ENCODE data around the gene RAD18. TPM values are rescaled to one million over a fixed set of nuclear protein-coding genes. Genes with fewer than 3 reads are reported as not detected.

The RAD18 gene
- total RNA-seq, 1 donor from 2014 or later, result 22.1 TPM

DNA sequence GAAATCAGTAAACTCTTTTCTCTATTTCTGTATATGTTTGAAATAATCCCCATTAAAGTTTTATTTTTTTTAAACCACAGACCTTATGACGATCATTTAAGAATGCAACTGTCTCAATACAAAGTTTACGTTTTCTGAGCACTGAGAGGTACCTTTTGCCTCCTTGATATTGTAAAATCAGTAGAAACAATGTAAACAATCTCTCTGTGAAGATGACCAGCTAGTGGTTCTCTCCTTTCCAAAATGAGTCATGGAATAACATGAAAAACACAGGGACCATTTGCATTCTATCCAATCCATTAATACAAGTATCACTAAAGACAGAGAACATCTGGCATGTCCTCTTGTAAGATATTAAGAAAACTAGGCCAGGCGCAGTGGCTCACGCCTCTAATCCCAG, 48.8 kb downstream of the RAD18 start:
- Mint-ChIP-seq H3K9me3 (no peaks in the 10 kb centered on the region), H3K36me3 (peaks cover 11% of the 10 kb centered on the region), H3K27ac (no peak overlapping the region), H3K4me1 (peaks cover 3% of the 10 kb centered on the region), H3K27me3 (ENCODE audit: insufficient read depth, low read depth) (no peaks in the 10 kb centered on the region), H3K4me3 (no peak overlapping the region)
- H3K9me3 ChIP-seq (ENCODE audit: low read depth), result no peaks in the 10 kb centered on the region
- no peak for TF ChIP-seq EZH2 (IDR thresholded peaks at IDR 0.05)
- TF ChIP-seq, protein P1, sequence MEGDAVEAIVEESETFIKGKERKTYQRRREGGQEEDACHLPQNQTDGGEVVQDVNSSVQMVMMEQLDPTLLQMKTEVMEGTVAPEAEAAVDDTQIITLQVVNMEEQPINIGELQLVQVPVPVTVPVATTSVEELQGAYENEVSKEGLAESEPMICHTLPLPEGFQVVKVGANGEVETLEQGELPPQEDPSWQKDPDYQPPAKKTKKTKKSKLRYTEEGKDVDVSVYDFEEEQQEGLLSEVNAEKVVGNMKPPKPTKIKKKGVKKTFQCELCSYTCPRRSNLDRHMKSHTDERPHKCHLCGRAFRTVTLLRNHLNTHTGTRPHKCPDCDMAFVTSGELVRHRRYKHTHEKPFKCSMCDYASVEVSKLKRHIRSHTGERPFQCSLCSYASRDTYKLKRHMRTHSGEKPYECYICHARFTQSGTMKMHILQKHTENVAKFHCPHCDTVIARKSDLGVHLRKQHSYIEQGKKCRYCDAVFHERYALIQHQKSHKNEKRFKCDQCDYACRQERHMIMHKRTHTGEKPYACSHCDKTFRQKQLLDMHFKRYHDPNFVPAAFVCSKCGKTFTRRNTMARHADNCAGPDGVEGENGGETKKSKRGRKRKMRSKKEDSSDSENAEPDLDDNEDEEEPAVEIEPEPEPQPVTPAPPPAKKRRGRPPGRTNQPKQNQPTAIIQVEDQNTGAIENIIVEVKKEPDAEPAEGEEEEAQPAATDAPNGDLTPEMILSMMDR (IDR thresholded peaks at IDR 0.05), result no peak
- no peak for TF ChIP-seq EZH2phosphoT487 (IDR thresholded peaks at IDR 0.05)
- no peak overlapping the region for H3K4me2 ChIP-seq
- DNase-seq (ENCODE audit: low spot score), result no peak
- H3K4me3 ChIP-seq, result no peak overlapping the region
- no peaks in the 10 kb centered on the region for H3K4me1 ChIP-seq
- H3K9ac ChIP-seq, result no peak overlapping the region
- H4K20me1 ChIP-seq (ENCODE audit: low read depth), result no peaks in the 10 kb centered on the region
- no peaks in the 10 kb centered on the region for H3F3A ChIP-seq (ENCODE audit: low read depth)
- no peak overlapping the region for H3K27ac ChIP-seq
- H3K27me3 ChIP-seq, result no peaks in the 10 kb centered on the region
- H3K79me2 ChIP-seq (ENCODE audit: low read depth), result no peaks in the 10 kb centered on the region
- no peak overlapping the region for H2AFZ ChIP-seq (replicated peaks)
- H3K36me3 ChIP-seq, result peaks cover 6% of the 10 kb centered on the region

DNA sequence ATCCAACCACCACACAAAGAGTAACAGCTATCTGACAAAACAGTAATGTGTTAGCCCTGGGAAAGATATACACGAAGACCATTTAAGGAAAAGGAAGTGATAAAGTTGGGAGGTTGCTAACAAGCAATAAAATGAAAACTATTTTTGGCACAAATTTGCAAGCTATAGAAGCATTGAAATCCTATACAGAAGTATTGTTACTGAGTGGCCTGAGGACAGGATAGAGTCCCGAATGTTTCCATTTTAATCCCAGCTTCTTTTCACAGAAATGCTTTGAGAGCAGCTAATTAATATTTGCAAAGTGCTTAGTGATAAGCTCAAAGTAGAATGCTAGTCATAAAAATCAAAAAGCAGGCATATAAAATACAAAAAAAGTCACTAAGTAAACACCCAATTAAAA, 51.5 kb downstream of the RAD18 start:
- H3K79me2 ChIP-seq (ENCODE audit: low read depth), result no peaks in the 10 kb centered on the region
- H3K4me3 Mint-ChIP-seq, result no peak overlapping the region
- no peak overlapping the region for H3K27ac ChIP-seq
- no peak overlapping the region for H3K4me2 ChIP-seq
- H3K36me3 ChIP-seq, result peaks cover 6% of the 10 kb centered on the region
- H3K27me3 ChIP-seq, result no peaks in the 10 kb centered on the region
- no peaks in the 10 kb centered on the region for H3K4me1 Mint-ChIP-seq
- H3K9me3 Mint-ChIP-seq, result no peaks in the 10 kb centered on the region
- H3K4me3 ChIP-seq, result no peak overlapping the region
- H4K20me1 ChIP-seq (ENCODE audit: low read depth), result no peaks in the 10 kb centered on the region
- no peak overlapping the region for H3K9ac ChIP-seq
- no peaks in the 10 kb centered on the region for H3K4me1 ChIP-seq
- H3F3A ChIP-seq (ENCODE audit: low read depth), result no peaks in the 10 kb centered on the region
- TF ChIP-seq EZH2 (IDR thresholded peaks at IDR 0.05), result no peak
- no peak for TF ChIP-seq EZH2phosphoT487 (IDR thresholded peaks at IDR 0.05)
- TF ChIP-seq, protein P1 (IDR thresholded peaks at IDR 0.05), result no peak
- no peak overlapping the region for H3K27ac Mint-ChIP-seq
- no peaks in the 10 kb centered on the region for H3K9me3 ChIP-seq (ENCODE audit: low read depth)
- no peak for DNase-seq (ENCODE audit: low spot score)
- no peaks in the 10 kb centered on the region for H3K27me3 Mint-ChIP-seq (ENCODE audit: insufficient read depth, low read depth)
- peaks cover 15% of the 10 kb centered on the region for H3K36me3 Mint-ChIP-seq
- no peak overlapping the region for H2AFZ ChIP-seq (replicated peaks)

DNA sequence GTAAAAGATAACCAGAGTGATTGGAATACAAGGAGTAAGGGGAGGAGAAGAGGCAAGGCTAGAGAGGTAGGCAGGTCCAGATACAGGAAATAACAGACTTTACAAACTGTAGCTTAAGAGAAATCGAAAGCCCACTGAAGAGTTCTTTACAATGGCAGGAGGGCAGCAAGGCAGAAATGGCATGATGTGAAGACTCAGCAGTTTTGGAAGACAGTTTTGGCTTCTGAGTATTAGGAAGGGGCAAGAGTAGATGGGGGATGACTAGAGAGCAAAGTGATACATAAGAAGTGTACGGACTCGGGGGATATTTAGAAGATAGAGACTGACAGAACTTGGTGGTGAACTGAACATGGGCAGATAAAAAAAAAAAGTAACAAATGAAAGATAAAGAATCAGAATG, 54.1 kb downstream of the RAD18 start:
- no peak overlapping the region for H3K27ac ChIP-seq
- no peak overlapping the region for H3K9ac ChIP-seq
- no peak for DNase-seq (ENCODE audit: low spot score)
- no peak overlapping the region for H3K4me2 ChIP-seq
- TF ChIP-seq EZH2phosphoT487 (IDR thresholded peaks at IDR 0.05) (no peak), EZH2 (IDR thresholded peaks at IDR 0.05) (no peak)
- TF ChIP-seq, protein P1 (IDR thresholded peaks at IDR 0.05), result no peak
- H2AFZ ChIP-seq (replicated peaks), result no peak overlapping the region
- peaks cover 6% of the 10 kb centered on the region for H3K36me3 ChIP-seq
- Mint-ChIP-seq H3K4me3 (no peak overlapping the region), H3K36me3 (peaks cover 17% of the 10 kb centered on the region), H3K9me3 (no peaks in the 10 kb centered on the region), H3K27me3 (ENCODE audit: insufficient read depth, low read depth) (no peaks in the 10 kb centered on the region), H3K27ac (no peak overlapping the region), H3K4me1 (no peaks in the 10 kb centered on the region)
- no peaks in the 10 kb centered on the region for H4K20me1 ChIP-seq (ENCODE audit: low read depth)
- H3K4me1 ChIP-seq, result no peaks in the 10 kb centered on the region
- no peaks in the 10 kb centered on the region for H3K79me2 ChIP-seq (ENCODE audit: low read depth)
- H3K4me3 ChIP-seq, result no peak overlapping the region
- H3K9me3 ChIP-seq (ENCODE audit: low read depth), result no peaks in the 10 kb centered on the region
- no peaks in the 10 kb centered on the region for H3F3A ChIP-seq (ENCODE audit: low read depth)
- no peaks in the 10 kb centered on the region for H3K27me3 ChIP-seq

All from neural progenitor cell (in vitro differentiated cells).